ENCODE results near the gene ADORA2B.
"Not testable (repeated sequence)": the region's sequence is repeated elsewhere in the genome, so short reads cannot be mapped to it uniquely, and the experiment has no call there.

Gene ADORA2B

DNA sequence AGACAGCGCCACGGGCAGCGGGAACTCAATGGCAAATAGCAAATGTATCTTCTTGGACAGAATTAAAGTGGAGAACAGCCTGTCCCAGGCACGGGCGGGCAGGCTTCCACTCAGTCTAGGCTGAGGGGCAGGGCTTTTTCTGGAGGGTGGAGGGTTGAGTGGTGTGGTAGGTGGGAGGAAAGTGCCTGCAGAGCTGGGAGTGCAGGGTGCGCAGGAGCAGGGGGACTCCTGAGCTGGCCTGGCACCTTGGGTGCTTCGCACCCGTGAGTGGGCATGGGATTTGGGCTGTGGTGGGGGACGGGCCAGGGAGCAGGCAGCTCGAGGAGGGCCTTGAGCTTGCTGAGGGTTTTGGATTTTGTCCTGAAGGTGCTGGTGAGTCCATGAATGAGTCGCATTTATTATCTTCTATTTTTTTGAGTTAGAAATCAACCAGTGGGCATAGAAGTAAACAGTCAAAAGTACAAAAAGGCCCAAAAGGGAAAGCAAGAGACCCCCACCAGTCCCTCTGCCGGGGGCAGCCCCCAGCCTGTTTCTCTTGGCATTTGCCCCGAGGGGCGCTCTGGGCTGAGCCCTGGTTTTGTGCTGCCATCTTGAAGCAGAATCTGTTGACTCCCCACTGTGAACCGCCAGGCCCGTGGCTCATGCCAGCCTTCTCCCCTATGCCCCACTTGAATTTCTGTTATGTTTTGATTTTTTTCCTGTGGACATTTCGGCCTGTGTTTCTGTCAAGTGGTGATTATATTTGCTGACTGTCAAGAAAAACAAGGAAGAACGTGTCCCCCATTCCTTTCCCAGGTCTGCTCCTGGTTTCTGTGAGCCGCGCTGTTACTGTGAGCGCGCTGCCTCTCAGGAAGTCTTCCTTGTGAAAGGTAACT, 8.2 kb downstream of the ADORA2B start:
- DNase-seq (ENCODE audit: low read depth in 2 of 2) = no peak

DNA sequence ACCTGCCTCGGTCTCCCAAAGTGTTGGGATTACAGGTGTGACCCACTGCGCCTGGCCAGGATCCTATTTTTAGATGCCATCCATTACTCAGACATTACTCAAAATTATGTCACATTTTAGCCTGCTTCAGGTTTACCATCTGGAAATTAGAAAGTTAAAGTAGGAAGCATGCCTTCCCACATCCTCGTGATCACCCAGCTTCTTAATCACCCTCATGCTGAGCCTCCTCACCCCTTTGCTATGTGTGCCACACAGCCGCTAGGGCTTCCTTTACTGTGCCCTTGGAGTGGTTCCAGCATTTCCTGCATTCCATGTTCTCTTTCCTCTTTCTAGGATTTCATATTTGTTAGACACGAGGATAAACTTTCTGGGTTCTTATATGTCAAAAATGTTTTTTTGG, 9.3 kb downstream of the ADORA2B start:
- DNase-seq (ENCODE audit: low read depth in 2 of 2) = no peak

DNA sequence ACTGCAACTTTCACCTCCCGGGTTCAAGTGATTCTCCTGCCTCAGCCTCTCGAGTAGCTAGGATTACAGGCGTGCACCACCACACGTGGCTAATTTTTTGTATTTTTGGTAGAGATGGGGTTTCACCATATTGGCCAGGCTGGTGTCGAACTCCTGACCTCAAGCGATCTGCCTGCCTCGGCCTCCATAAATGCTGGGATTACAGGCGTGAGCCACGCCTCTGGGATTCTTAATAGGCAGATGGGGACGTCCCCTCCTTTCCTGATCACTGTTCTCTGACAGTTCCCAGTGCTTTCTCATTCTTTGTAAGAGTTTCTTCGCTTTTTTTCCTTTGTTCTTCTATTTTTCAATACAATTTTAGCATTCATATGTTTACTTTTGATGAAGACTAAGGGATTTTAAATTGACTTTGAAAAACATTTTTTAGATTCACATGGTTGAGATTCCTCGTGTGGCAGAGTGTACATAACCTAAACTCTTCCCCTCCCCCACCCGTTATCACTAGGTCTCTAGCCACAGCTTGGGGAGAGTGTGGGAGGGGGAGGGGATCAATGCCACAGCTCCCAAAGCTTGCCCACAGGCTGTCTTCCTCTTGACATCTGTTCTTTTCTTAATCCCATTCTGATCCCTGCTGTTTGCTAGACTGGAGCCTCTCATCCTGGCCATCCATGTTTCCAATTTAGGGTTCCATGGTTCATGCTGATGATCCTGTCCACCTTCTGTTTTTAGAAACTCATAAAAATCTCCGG, 11.0 kb downstream of the ADORA2B start:
- no peak for DNase-seq (ENCODE audit: low read depth in 2 of 2)

DNA sequence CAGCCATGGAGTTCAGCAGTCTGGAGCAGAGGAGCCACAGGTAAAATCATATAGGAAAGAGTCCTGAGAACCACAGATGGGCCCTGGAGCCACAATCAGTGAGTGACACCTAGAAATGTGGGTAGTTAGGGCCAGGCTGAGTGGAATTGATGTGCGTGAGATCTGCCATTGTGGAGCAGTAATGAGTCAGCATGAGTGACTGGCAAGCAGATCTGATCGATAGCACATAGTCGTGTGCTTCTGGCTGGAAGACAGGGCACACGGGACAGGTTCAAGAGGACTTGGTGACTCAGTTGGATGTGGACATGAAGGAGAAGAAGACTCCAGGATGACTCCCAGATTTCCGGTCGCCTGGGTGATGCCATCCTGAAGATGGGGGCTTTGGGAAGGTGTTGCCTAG, 12.3 kb downstream of the ADORA2B start:
- DNase-seq (ENCODE audit: low read depth in 2 of 2) = peak; percentile 18 to 39

DNA sequence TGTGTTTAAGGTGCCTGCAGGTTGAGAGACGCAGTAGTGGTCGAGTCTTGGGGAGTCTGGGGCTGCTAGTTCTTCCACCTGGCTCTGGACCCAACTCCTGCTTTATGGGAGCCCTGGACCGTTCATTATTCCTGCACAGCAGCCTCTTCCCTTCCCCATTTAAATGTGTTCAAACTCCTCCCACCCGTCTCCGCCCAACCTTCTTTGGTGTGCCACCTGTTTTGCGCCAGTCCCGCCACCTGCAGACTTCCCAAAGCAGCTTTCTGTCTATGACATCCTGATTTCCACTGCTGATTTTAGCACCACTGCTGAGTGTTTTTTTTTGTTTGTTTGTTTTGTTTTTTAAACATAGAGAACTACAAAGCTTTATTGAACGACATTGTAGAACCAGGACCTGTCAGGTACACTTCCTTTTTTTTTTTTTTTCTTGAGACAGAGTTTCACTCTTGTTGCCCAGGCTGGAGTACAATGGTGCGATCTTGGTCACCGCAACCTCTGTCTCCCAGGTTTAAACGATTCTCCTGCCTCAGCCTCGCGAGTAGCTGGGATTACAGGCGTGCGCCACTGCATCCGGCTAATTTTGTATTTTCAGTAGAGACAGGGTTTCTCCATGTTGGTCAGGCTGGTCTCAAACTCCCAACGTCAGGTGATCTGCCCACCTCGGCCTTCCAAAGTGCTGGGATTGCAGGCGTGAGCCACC, 12.8 kb downstream of the ADORA2B start:
- DNase-seq (ENCODE audit: low read depth in 2 of 2) = no peak

DNA sequence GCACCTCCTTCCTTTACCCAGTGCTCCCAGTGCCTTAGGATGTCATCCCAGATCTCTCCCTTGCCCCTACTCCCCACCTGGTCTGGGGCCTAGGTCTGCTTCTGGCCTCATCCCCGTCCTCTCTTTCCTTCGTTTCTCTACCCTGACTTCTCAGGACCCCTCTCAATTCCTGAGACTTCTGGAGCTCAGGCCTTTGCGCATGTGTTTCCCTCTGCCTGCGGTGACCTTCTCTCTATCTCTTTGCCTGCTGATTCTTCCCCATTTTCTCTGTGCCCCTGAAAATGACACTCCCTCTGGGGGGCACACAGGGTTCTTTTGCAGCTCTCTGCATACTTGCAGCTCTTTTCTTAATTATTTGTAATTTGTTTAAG, 13.5 kb downstream of the ADORA2B start:
- no peak for DNase-seq (ENCODE audit: low read depth in 2 of 2)

DNA sequence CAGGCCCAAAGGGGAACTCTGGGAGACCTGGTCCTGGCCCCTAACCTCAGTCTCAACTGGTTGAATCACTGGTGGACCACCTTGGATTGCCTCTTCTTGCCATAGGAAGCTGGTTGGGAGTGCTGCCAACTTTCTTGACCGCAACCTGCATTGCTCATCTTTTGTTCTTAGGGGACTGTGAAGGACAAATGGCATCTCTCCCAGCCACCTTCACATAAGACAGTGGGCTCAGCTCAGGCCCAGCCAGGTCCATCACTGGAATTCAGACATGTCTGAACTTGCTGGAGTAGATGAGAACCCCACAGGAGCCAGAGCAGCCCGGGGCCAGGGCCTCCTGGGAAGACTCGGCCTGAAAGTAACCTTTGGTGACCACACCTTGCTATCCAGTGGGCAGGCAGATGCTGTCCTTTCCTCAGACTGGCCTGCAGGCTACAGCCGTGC, 18.8 kb downstream of the ADORA2B start:
- no peak for DNase-seq (ENCODE audit: low read depth in 2 of 2)

DNA sequence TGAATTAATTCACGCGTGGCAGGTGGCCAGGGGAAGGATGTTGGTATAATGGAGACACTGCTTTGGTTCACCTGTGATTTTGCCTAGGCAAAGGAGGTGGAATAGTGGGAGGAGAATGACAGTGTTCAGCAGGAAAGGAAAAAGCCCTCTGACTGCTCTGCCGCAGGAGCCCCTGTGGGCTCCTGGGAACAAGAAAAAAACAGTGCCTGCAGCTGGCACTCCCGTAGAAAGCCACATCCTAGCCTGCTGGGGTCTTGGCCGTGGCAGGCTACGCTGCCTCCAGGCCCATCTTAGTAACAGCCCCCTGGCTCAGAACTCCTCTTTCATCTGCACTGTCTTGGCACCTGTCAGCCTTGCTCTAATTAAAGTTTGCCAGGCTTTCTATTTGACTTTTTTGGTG, 20.6 kb downstream of the ADORA2B start:
- DNase-seq (ENCODE audit: low read depth in 2 of 2) = no peak

DNA sequence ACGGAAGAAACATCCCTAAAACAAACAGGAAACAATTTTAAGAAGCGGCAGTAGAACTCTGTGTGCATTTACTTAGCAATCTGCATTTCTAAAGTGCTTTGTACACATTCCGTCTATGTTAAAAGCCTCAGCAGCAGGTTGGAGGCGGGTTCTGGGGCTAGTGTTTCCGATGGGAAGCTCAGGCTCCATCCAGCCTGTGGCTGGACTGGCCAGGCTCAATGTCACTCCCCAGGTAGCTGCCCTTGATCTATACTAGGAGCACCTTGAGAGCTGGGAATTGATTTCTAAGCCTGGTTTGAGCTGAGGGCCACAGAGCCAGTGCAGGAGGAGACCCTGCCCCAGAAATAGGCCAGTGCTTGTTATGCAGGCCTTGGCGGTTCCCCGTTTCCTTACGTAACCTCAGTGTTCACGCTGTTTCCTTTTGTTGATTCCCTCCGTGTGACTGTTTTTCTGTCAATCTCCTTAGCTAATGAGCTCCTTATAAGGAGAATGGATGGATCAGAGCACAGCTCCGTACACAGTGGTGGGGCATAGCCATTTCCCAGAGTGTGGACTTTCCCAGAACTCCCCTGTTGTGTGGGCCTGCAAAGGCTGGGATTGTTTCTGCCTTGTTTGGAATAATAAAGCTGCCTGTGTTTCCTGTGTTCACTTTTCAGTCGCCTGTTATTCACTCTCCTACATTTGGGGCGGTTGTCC, 21.4 kb downstream of the ADORA2B start:
- no peak for DNase-seq (ENCODE audit: low read depth in 2 of 2)

DNA sequence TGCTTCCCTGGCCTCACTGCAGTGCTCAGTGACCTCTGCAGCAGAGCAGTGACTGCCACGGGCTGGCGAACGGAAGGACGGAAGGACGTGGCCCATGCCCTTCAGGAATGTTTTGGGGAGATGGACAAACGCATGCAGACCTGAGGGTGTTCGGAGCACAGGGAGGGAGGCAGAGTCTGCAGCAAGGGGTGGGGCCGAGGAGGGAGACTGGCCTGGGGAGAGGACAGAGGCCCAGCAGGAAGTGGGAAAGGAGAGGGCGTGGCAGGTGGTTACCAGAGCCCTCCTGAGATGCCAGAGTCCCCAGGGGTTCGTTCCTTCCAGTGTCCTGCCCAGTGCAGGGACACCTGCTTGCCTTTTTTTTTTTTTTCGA, 21.9 kb downstream of the ADORA2B start:
- DNase-seq (ENCODE audit: low read depth in 2 of 2) = no peak

DNA sequence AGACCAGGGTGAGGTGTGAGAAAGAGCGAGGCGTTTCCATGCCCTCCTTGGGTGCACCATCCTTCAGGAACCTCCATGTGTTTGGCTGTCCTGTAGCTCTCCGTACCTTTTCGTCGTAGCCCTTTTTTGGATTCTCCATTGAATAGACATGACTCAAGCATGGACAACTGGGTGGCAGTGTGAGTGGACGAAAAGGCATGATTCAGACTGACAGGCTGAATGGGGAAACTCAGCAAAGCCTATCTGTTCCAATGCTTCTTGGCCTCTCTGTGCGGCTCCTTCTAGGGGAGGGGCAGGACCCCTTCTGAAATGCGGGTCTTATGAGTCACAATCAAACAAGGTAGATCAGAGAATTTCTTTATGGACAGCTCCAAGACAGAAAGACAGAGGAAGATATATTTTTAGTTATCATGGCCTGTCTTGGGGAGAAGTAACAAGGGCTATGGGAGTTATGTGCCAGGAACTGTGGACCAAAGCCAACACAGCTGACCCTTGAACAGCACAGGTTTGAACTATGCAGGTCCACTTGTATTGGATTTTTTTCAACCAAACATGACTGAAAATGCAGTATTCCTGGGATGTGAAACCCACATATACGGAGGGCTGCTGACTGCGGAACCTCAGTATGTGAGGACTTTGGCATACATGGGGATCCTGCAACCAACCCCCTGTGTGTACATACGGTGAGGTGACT, 22.9 kb downstream of the ADORA2B start:
- no peak for DNase-seq (ENCODE audit: low read depth in 2 of 2)

DNA sequence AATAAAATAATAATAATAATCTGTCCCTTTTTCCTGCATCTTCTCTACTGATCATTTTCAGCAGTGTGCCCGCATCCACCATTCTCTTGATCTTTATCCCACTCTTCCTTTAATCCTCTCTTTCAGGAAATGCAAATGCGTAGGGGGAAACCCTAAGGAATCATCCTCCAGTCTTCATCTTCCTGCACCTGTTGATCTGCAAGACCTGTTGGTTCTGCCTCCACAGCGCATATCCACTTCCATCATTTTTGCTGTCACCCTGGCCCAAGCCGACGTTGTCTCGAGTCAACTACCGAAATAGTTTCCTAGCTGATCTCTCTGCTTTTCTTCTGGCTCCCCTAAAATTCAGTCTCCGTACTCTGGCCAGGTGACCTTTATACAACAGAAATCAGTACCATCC, 24.5 kb downstream of the ADORA2B start:
- DNase-seq (ENCODE audit: low read depth in 2 of 2) = no peak

DNA sequence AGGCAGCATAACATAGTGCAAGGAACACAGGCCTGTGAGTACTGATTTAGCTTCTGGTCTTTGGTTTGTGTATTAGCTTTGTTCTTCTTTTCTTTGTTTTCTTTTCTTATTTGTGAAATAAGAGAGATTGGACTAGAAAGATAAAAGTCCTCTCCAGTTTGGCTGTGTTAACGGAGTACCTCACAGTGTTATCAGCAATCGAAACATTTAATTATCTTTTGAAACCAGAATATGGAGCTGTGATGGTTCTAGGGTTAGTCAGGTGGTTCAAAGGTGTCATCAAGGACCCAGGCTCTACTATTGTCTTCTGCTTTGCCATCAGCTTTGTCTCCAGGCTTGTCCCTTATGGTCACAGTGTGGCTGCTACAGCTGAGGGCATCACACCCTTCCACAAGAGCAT, 25.6 kb downstream of the ADORA2B start:
- DNase-seq (ENCODE audit: low read depth in 2 of 2) = no peak

DNA sequence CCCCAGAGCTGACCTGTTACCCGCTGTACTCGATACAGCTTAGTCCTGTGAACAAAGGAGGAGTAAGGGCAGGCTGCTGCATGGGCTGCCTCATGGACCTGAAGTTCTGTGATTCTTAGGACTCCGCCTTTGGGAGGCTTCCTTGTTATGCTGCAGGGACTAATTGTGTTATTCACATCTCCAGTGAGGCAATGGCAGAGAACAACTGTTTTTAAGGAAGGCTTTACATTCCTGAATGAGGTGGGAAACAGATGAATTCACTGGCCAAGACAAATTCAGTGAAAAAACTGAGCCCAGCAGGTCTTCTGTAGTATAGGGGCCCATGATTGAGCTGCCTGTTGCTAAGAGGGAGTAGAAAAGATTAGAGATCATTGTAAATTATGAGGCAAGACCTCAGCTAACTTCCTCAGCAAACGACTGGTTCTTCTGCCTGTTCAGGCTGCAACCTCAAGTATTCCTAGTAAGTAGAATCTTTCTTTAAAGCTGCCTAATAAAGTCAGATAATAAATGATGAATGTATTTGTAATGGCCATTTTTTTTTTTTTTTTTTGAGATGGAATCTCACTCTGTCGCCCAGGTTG, 26.3 kb downstream of the ADORA2B start:
- DNase-seq (ENCODE audit: low read depth in 2 of 2) = no peak

DNA sequence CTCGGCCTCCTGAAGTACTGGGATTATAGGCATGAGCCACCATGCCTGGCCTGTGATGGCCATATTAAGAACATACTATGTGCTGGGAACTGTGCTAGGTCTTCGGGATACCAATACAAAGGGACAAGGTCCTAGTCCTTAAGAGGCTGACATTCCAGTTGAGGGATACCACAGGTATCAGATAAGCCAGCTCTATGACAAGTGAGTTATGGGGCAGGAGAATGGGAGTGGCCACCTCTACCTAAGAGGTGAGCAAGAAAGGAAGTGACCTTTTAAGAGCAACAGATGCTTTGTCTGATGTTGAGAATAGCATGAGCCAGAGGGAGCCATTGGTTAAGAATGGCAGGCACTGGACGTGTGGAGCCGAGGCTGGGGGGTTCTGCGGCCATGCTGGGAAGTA, 27.0 kb downstream of the ADORA2B start:
- DNase-seq (ENCODE audit: low read depth in 2 of 2) = no peak

DNA sequence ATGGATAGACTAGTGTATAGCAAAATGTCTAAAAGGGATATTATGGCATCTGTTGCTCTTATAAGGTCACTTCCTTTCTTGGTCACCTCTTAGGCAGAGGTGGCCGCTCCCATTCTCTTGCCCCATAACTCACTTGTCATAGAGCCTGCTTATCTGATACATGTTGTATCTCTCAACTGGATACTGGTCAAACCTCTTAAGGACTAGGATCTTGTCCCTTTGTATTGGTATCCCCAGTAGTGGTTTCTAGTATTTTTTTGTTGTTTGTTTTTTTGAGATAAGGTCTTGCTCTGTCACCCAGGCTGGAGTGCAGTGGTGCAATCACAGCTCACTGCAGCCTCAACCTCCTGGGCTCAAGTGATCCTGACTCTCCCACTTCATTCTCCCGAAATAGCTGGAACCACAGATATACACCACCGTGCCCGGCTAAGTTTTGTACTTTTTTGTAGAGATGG, 27.6 kb downstream of the ADORA2B start:
- no peak for DNase-seq (ENCODE audit: low read depth in 2 of 2)

DNA sequence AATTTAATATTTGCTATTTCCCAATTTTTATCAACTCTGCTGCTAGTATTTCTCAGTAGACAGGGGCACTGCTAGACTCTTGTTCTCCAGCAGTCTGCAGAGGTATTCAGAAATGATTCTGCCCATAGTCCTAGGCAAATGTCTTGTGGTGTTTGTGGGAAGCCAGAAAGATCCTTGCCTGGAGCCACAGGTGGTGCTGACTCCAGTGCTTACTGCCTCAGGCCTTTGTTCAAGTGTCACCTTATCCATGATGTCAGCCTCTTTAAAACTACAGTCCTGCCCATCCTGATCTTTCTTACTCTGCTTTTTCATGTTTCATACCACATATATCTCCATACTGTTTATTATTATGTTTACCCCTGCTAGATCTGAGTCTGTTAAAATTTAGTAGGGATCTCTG, 28.1 kb downstream of the ADORA2B start:
- DNase-seq (ENCODE audit: low read depth in 2 of 2) = no peak

DNA sequence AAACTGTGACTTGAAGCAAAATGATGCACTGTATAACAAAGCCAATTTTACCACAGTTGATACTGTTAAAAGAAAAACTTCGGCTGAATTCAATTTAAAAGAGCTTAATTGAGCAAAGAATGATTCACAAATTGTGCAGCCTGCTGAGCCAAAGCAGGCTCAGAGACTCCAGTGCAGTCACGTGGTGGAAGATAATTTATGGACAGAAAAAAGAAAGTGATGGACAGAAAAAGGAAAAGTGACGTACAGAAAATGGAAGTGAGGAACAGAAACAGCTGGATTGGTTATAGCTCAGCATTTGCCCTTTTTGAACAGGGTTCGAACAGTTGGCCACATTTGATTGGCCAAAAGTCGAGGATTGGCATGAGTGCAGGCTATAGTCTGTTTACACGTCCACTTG, 28.9 kb downstream of the ADORA2B start:
- no peak for DNase-seq (ENCODE audit: low read depth in 2 of 2)

DNA sequence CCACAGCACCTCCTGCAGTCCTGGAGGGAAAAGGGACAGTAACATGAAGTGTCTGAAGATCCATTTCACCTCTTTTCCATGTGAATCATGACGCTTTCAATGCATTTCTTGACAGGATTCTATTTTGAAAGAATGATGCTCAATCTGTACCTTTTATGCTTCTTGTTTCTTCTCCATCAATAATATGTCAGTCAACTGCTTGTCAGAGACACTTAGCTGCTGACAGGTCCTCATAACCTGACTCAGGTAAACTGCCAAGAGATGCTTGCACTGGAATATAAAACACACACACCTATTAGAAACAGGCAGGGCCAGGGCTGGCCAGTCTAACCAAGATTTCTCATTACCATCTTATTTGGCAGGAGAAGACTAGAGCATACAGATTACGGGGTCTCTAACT, 33.0 kb downstream of the ADORA2B start:
- DNase-seq (ENCODE audit: low read depth in 2 of 2) = no peak

DNA sequence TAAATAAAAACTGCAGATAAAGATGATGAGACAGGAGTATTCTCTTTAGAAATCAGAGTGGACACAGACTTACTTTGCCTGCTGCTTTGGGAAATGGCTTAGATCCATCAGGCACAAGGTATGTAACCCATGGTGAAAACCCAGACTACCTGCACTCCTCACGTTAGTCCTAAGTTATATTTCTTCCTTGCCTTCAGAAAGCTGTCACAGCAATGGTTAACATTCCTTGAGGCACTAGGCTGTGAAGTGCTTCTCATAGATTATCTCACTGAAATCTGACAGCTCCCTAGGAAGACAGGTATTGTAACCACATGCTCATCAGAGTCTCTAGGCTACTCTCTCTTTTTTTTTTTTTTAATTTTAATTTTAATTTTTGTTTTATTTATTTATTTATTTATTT, 33.7 kb downstream of the ADORA2B start:
- no peak for DNase-seq (ENCODE audit: low read depth in 2 of 2)

DNA sequence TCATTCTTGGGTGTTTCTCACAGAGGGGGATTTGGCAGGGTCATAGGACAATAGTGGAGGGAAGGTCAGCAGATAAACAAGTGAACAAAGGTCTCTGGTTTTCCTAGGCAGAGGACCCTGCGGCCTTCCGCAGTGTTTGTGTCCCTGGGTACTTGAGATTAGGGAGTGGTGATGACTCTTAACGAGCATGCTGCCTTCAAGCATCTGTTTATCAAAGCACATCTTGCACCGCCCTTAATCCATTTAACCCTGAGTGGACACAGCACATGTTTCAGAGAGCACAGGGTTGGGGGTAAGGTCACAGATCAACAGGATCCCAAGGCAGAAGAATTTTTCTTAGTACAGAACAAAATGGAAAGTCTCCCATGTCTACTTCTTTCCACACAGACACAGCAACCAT, 34.1 kb downstream of the ADORA2B start:
- DNase-seq (ENCODE audit: low read depth in 2 of 2) = not testable (repeated sequence)
